A549 (cell line): ENCODE data around the gene TNNI3. TPM values are rescaled to one million over a fixed set of nuclear protein-coding genes. Genes with fewer than 3 reads are reported as not detected.

Source experiments
- ATAC-seq, 2 experiments: fragments of 200-7000 bp in 1 of 2; fragments of >200 bp in 1 of 2; cut with Nextera tagmentation in 1 of 2; cut with Tn5 transposase in 1 of 2; 3 replicates each; pipeline versions ENCODE4 v1.8.0 to v1.9.1; 2018 to 2020; ENCODE audit warnings: mild to moderate bottlenecking in 1 of 2, moderate library complexity in 1 of 2
- CTCF ChIA-PET: fragments of 300-600 bp; sonication (Branson Sonifier 250); formaldehyde crosslinking; extraction: SDS; loops from one replicate; lab custom pipeline; 2021; ENCODE audit warnings: antibody characterized with exemption, inconsistent platforms; lab: Yijun Ruan, JAX
- POLR2A ChIA-PET: fragments of 350-600 bp; formaldehyde crosslinking; extraction: SDS; loops from one replicate; lab custom pipeline; 2021; ENCODE audit warnings: antibody characterized with exemption, inconsistent platforms; lab: Yijun Ruan, JAX
- DNase-seq, 2 experiments: peaks; one replicate each; pipeline versions ENCODE4 v3.0.0 to v3.0.0-alpha.2; 2011 to 2016; ENCODE audit warnings: low read depth in 1 of 2, low spot score in 1 of 2
- FAIRE-seq: peaks from 2 replicates; lab custom pipeline; 2011; peaks lifted over from hg19 to GRCh38; lab: Jason Lieb, UNC
- H3K27ac ChIP-seq, 2 experiments: fragments of >200 bp; sonication (Bioruptor Twin); formaldehyde crosslinking; 3 replicates each; pipeline ENCODE4 v1.5.1; 2016 to 2017
- H3K4me1 ChIP-seq: fragments of >200 bp; sonication (Bioruptor Twin); formaldehyde crosslinking; 3 replicates; pipeline ENCODE4 v1.6.1; 2016
- H3K4me2 ChIP-seq: fragments of >200 bp; sonication (Bioruptor Twin); formaldehyde crosslinking; 3 replicates; pipeline ENCODE4 v1.6.1; 2016
- H3K4me3 ChIP-seq: fragments of >200 bp; sonication (Bioruptor Twin); formaldehyde crosslinking; 3 replicates; pipeline ENCODE4 v1.5.1; 2016
- H3K9me3 ChIP-seq: fragments of >200 bp; sonication (Bioruptor Twin); formaldehyde crosslinking; 3 replicates; pipeline ENCODE4 v1.6.1; 2016
- CBX2 ChIP-seq: fragments of 200-600 bp; sonication (generic); IDR thresholded peaks from 2 replicates; pipeline ENCODE4 v1.6.1; 2016; ENCODE audit warnings: low read depth, mild to moderate bottlenecking, borderline replicate concordance
- JUN ChIP-seq, 2 experiments: fragments of >200 bp; sonication (Bioruptor Twin); formaldehyde crosslinking; IDR thresholded peaks; 2 replicates in 1 of 2; 3 replicates in 1 of 2; pipeline ENCODE4 v1.6.1; 2016 to 2017
- KDM1A ChIP-seq: fragments of 200-600 bp; sonication (generic); IDR thresholded peaks from 2 replicates; pipeline ENCODE4 v1.6.1; 2016; ENCODE audit warnings: low read depth, mild to moderate bottlenecking
- KDM5A ChIP-seq: fragments of 200-600 bp; sonication (generic); IDR thresholded peaks from 2 replicates; pipeline ENCODE4 v1.6.1; 2016; ENCODE audit warnings: antibody characterized with exemption, mild to moderate bottlenecking
- MAFK ChIP-seq: fragments of 450-650 bp; IDR thresholded peaks from 2 replicates; pipeline ENCODE4 v1.6.1; 2014; ENCODE audit not compliant: partially characterized antibody
- POLR2A ChIP-seq: IDR thresholded peaks from 2 replicates; pipeline ENCODE4 v1.6.1; 2012; ENCODE audit warnings: mild to moderate bottlenecking, low read length
- POLR2AphosphoS2 ChIP-seq: conservative IDR thresholded peaks from 2 replicates; pipeline ENCODE4 v1.6.1; 2012; ENCODE audit warnings: low read length, improper control_type of control experiment, inconsistent platforms
- RNF2 ChIP-seq: fragments of 200-600 bp; sonication (generic); IDR thresholded peaks from 2 replicates; pipeline ENCODE4 v1.6.1; 2016; ENCODE audit warnings: low read depth, mild to moderate bottlenecking, antibody characterized with exemption, moderate library complexity, borderline replicate concordance
- SMC3 ChIP-seq: fragments of >200 bp; sonication (Bioruptor Twin); formaldehyde crosslinking; IDR thresholded peaks from 3 replicates; pipeline ENCODE4 v1.6.1; 2018; ENCODE audit warnings: inconsistent platforms
- SREBF2 ChIP-seq: fragments of 450-650 bp; IDR thresholded peaks from 2 replicates; pipeline ENCODE4 v1.6.1; 2014; ENCODE audit warnings: mild to moderate bottlenecking, moderate library complexity
- WGBS: methylation state at CpG from one replicate; pipeline ENCODE4 v1.1.6; 2017; ENCODE audit errors: missing lambda C conversion rate; 5-methylcytosine and 5-hydroxymethylcytosine counted together
- polyA plus RNA-seq, 4 experiments: library from polyadenylated mRNA; depleted of rRNA in 3 of 4; stranded (reverse); fragments of >200 nt; fragmentation: RNase III in 1 of 4; extraction: RNeasy Plus Mini Kit Qiagen cat#74134 plus additional on column Dnase treatment in 1 of 4; gene quantifications; 2 replicates in 3 of 4; 3 replicates in 1 of 4; pipeline ENCODE4 v1.2.3, GENCODE V29; 2011 to 2017
- TF ChIP-seq, protein P1 (sequence below): fragments of >200 bp; sonication (Bioruptor Twin); formaldehyde crosslinking; IDR thresholded peaks from 3 replicates; pipeline ENCODE4 v1.6.1; 2016
- TF ChIP-seq, protein P2 (sequence below): fragments of 450-650 bp; IDR thresholded peaks from 2 replicates; pipeline ENCODE4 v1.6.1; 2014; ENCODE audit warnings: antibody characterized with exemption
- TF ChIP-seq, protein P3 (sequence below): IDR thresholded peaks from 2 replicates; pipeline ENCODE4 v1.6.1; 2012
- TF ChIP-seq, protein P4 (sequence below): IDR thresholded peaks from 2 replicates; pipeline ENCODE4 v1.6.1; 2012; ENCODE audit warnings: low read depth, borderline replicate concordance

Gene TNNI3
- polyA plus RNA-seq, 2 of the 4 experiments (the other 2 are of a cell fraction), result 6.5 to 7.8 TPM

DNA sequence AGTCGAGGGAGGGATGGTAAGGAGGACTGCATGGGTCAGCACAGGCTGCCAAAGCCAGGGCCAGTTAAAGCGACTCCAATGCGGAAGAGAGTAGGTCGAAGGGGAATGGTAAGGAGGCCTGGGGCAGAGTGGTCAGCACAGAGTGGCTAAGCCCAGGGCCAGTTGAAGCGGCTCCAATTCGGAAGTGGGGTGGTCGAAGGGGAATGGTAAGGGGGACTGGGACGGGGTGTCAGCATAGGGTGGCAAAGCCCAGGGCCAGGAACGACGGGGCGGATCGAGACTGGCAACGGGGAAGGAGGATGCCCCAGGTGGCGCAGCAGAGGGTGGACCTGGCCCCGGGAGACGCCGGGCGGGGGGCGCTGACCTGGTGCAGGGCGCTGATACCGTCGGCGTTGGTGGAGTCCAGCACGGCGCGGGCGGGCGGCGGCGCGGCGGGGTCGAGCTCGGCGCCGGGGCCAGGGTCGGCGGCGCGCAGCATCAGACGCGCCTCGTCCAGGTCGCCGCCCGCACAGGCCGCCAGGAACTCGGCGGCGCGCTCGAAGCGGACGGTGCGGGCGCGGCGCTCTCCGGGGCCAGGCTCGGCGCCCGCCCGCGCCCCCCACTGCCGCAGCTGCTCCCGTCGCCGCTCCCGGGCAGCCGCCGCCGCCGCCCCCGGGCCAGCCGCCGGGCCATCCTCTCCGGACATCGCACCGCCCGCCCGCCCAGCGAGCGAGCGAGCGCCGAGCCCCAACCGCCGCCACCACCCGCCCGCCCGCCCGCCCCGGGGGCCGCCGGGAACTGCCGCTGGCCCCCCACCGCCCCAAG, 40.5 kb downstream of the TNNI3 start, which contains the start of gene PPP1R12C:
PPP1R12C (minus strand) TSS at position 779 of the 804 bp plus-strand sequence; CDS start at position 685, 94 bp downstream.
- Histone ChIP-seq H3K4me3 (peak within 1 kb of the TSS; percentile 64), H3K4me1 (peaks cover 30% of the 10 kb centered on the region), H3K9me3 (no peaks in the 10 kb centered on the region), H3K4me2 (peak within 1 kb of the TSS; percentile 94), H3K27ac (peak within 1 kb of the TSS; percentile 85 to 94)
- ChIA-PET CTCF (interaction anchor here (0.5 to 6.7 kb wide), 10 partner anchors 10 to 564 kb away, joined by 3 to 35 read pairs (median 4); no protein-coding TSS in a partner anchor), POLR2A (interaction anchor here (0.8 to 2.4 kb wide), 9 partner anchors 24 to 359 kb away, joined by 3 to 12 read pairs (median 5); partner anchors contain the start of genes DNAAF3, KMT5C, UBE2S and ZNF628)
- DNase-seq, result no peak
- FAIRE-seq, result no peak
- 2% methylated on average over 41 of the region's 97 CpGs for WGBS
- peak; percentile 9 to 17 for ATAC-seq
- no peak for TF ChIP-seq KDM1A
- no peak for TF ChIP-seq MAFK
- peak; percentile 74 to 90; a peak in 4 of 5 replicates for TF ChIP-seq JUN (IDR thresholded peaks at IDR 0.05)
- TF ChIP-seq POLR2A, result peak; percentile 34
- TF ChIP-seq, protein P1, sequence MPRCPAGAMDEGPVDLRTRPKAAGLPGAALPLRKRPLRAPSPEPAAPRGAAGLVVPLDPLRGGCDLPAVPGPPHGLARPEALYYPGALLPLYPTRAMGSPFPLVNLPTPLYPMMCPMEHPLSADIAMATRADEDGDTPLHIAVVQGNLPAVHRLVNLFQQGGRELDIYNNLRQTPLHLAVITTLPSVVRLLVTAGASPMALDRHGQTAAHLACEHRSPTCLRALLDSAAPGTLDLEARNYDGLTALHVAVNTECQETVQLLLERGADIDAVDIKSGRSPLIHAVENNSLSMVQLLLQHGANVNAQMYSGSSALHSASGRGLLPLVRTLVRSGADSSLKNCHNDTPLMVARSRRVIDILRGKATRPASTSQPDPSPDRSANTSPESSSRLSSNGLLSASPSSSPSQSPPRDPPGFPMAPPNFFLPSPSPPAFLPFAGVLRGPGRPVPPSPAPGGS, result peak; percentile 87
- TF ChIP-seq, all 56 proteins: peak for 3

DNA sequence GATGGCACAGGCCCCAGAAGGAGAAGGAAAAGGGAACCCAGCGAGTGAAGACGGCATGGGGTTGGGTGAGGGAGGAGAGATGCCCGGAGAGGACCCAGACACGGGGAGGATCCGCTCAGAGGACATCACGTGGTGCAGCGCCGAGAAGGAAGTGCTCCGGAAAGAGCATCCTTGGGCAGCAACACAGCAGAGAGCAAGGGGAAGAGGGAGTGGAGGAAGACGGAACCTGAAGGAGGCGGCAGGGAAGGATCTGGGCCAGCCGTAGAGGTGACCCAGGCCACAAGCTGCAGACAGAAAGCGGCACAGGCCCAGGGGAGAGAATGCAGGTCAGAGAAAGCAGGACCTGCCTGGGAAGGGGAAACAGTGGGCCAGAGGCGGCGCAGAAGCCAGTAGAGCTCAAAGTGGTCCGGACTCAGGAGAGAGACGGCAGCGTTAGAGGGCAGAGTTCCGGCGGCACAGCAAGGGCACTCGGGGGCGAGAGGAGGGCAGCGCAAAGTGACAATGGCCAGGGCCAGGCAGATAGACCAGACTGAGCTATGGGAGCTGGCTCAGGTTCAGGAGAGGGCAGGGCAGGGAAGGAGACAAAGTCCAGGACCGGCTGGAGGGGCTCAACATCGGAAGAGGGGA, 41.2 kb downstream of the TNNI3 start:
- peak overlapping the region; percentile 64 for H3K4me3 ChIP-seq
- peak overlapping the region; percentile 94 for H3K4me2 ChIP-seq
- TF ChIP-seq CBX2, result no peak
- TF ChIP-seq, protein P2, sequence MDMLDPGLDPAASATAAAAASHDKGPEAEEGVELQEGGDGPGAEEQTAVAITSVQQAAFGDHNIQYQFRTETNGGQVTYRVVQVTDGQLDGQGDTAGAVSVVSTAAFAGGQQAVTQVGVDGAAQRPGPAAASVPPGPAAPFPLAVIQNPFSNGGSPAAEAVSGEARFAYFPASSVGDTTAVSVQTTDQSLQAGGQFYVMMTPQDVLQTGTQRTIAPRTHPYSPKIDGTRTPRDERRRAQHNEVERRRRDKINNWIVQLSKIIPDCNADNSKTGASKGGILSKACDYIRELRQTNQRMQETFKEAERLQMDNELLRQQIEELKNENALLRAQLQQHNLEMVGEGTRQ, result peak; percentile 92
- TF ChIP-seq, protein P3, sequence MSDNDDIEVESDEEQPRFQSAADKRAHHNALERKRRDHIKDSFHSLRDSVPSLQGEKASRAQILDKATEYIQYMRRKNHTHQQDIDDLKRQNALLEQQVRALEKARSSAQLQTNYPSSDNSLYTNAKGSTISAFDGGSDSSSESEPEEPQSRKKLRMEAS, result peak; percentile 36; the same call in 1 of the 2 replicates
- peak overlapping the region; percentile 85 to 94 for H3K27ac ChIP-seq
- POLR2A ChIA-PET, result interaction anchor here (1.1 to 2.4 kb wide), 2 partner anchors 25 to 73 kb away, joined by 3 to 12 read pairs; no protein-coding TSS in a partner anchor
- H3K4me1 ChIP-seq, result peaks cover 30% of the 10 kb centered on the region
- 5% methylated on average over 25 of the region's 25 CpGs for WGBS
- peak; percentile 32 to 72 for ATAC-seq
- H3K9me3 ChIP-seq, result no peaks in the 10 kb centered on the region
- DNase-seq, result peak; percentile 67 to 91
- CTCF ChIA-PET, result interaction anchor here (0.5 to 6.7 kb wide), 11 partner anchors 10 to 565 kb away, joined by 3 to 35 read pairs (median 5); no protein-coding TSS in a partner anchor
- peak; percentile 49 for FAIRE-seq

DNA sequence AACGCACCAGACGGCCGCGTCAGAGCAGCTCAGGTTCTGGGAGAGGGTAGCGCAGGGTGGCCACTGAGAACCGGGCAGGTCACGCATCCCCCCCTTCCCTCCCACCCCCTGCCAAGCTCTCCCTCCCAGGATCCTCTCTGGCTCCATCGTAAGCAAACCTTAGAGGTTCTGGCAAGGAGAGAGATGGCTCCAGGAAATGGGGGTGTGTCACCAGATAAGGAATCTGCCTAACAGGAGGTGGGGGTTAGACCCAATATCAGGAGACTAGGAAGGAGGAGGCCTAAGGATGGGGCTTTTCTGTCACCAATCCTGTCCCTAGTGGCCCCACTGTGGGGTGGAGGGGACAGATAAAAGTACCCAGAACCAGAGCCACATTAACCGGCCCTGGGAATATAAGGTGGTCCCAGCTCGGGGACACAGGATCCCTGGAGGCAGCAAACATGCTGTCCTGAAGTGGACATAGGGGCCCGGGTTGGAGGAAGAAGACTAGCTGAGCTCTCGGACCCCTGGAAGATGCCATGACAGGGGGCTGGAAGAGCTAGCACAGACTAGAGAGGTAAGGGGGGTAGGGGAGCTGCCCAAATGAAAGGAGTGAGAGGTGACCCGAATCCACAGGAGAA, 42.0 kb downstream of the TNNI3 start:
- POLR2A ChIA-PET, result no interaction called here
- peak overlapping the region; percentile 85 to 94 for H3K27ac ChIP-seq
- H3K4me1 ChIP-seq, result peaks cover 30% of the 10 kb centered on the region
- peak overlapping the region; percentile 64 for H3K4me3 ChIP-seq
- TF ChIP-seq SMC3 (no peak), KDM5A (no peak), POLR2A (no peak), POLR2AphosphoS2 (no peak), RNF2 (no peak), SREBF2 (no peak)
- TF ChIP-seq, protein P2, result no peak
- TF ChIP-seq, protein P4, sequence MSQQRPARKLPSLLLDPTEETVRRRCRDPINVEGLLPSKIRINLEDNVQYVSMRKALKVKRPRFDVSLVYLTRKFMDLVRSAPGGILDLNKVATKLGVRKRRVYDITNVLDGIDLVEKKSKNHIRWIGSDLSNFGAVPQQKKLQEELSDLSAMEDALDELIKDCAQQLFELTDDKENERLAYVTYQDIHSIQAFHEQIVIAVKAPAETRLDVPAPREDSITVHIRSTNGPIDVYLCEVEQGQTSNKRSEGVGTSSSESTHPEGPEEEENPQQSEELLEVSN, result no peak
- 74% methylated on average over 13 of the region's 13 CpGs for WGBS
- peak overlapping the region; percentile 94 for H3K4me2 ChIP-seq
- FAIRE-seq, result no peak
- no peak for ATAC-seq
- no peak for DNase-seq
- no peaks in the 10 kb centered on the region for H3K9me3 ChIP-seq
- CTCF ChIA-PET, result interaction anchor here (0.8 to 6.7 kb wide), 8 partner anchors 9 to 388 kb away, joined by 3 to 35 read pairs (median 5); no protein-coding TSS in a partner anchor
